Mesothelial cell of epicardium (in vitro differentiated cells): ENCODE measurements around the gene BDH2. TPM values are rescaled to one million over a fixed set of nuclear protein-coding genes. Genes with fewer than 3 reads are reported as not detected.

Experiments used
- DNase-seq, 2 experiments: peaks; one replicate each; pipeline ENCODE4 v3.0.0; 2021; ENCODE audit warnings: low spot score in 2 of 2; ENCODE audit not compliant: unreplicated experiment in 2 of 2
- H3K27ac Mint-ChIP-seq: 2 replicates; pipeline ENCODE4 v1.8.0; 2021; ENCODE audit warnings: mixed read lengths
- H3K27me3 Mint-ChIP-seq: 2 replicates; pipeline ENCODE4 v1.8.0; 2021; ENCODE audit warnings: low read depth, mixed read lengths
- H3K36me3 Mint-ChIP-seq: 2 replicates; pipeline ENCODE4 v1.8.0; 2021; ENCODE audit warnings: mixed read lengths
- H3K4me1 Mint-ChIP-seq: 2 replicates; pipeline ENCODE4 v1.8.0; 2021; ENCODE audit warnings: mixed read lengths
- H3K4me3 Mint-ChIP-seq: 2 replicates; pipeline ENCODE4 v1.8.0; 2021; ENCODE audit warnings: mild to moderate bottlenecking, moderate library complexity, mixed read lengths
- H3K9me3 Mint-ChIP-seq: 2 replicates; pipeline ENCODE4 v1.8.0; 2021; ENCODE audit warnings: mixed read lengths
- total RNA-seq: library from RNA; stranded (reverse); gene quantifications from 3 replicates; pipeline ENCODE4 v1.2.1, GENCODE V29; 2021
- TF ChIP-seq, protein P1 (sequence below): fragments of 200-600 bp; sonication (generic); IDR thresholded peaks from one replicate; pipeline ENCODE4 v1.5.0; 2021; ENCODE audit warnings: antibody characterized with exemption; ENCODE audit not compliant: unreplicated experiment

Gene BDH2
- total RNA-seq, 1 donor from 2014 or later, result 102 TPM

DNA sequence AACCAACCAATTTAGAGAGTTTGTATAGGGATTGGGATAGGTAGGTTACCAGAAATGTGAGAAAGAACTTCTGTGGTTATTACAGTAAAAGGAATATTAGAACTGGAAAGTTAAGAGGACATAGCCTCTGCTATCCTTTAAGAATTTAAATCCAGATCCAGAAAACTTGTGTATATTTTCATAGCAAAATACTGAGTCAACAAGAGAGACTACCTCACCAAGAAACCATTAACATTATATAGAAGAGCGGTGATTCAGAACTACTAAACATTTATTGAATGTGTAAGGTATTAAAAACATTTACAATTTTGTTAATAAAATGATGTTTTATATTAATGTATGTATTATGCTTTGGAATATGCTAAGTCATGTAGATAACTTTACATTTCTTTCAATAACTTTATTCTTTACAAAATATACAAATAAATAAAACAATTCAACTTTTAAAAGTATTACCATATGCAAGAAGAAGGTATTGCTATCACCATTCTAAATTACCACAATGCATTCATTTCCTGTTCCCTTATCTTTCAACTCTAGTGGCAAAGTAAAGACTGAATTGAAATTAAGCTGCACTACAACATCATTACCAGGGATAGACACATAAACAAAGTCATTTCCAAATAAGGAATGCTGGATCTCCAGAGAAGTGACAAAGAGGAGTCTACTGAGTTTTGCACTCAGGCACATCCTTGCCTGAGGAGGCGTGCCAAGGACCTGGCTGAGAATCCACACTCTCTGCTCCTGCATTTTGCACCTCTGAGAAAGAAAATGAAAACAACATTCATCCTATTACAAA, 6.1 kb upstream of the BDH2 start:
- no peak overlapping the region for H3K27ac Mint-ChIP-seq
- no peak for DNase-seq

DNA sequence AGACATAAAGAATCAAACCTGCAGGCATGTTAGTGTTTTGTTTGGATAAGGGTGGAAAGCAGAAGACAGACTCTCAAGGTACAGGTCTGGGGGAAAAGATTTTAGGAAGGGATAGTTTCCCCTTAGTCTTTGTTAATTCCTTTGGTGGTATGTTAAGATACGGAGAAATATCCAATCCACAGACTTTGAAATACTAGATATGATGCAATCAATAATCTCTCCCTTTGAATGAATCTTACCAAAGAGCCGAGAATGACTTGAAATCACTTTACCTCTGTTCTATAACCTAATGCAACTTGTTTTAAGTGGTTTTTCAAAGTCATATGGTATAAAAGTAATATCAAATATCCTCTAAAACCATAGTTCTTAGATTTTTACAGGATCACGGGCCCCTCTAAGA, 5.3 kb upstream of the BDH2 start:
- TF ChIP-seq, protein P1, sequence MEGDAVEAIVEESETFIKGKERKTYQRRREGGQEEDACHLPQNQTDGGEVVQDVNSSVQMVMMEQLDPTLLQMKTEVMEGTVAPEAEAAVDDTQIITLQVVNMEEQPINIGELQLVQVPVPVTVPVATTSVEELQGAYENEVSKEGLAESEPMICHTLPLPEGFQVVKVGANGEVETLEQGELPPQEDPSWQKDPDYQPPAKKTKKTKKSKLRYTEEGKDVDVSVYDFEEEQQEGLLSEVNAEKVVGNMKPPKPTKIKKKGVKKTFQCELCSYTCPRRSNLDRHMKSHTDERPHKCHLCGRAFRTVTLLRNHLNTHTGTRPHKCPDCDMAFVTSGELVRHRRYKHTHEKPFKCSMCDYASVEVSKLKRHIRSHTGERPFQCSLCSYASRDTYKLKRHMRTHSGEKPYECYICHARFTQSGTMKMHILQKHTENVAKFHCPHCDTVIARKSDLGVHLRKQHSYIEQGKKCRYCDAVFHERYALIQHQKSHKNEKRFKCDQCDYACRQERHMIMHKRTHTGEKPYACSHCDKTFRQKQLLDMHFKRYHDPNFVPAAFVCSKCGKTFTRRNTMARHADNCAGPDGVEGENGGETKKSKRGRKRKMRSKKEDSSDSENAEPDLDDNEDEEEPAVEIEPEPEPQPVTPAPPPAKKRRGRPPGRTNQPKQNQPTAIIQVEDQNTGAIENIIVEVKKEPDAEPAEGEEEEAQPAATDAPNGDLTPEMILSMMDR, result no peak
- no peak overlapping the region for H3K4me3 Mint-ChIP-seq
- H3K27ac Mint-ChIP-seq, result no peak overlapping the region

More for the DNA sequence above, 6.1 kb upstream of the BDH2 start:
- TF ChIP-seq, protein P1, result no peak
- Mint-ChIP-seq H3K36me3 (peaks cover 11% of the 10 kb centered on the region), H3K4me3 (no peak overlapping the region), H3K27me3 (no peaks in the 10 kb centered on the region), H3K9me3 (no peaks in the 10 kb centered on the region), H3K4me1 (peaks cover under 1% of the 10 kb centered on the region)

DNA sequence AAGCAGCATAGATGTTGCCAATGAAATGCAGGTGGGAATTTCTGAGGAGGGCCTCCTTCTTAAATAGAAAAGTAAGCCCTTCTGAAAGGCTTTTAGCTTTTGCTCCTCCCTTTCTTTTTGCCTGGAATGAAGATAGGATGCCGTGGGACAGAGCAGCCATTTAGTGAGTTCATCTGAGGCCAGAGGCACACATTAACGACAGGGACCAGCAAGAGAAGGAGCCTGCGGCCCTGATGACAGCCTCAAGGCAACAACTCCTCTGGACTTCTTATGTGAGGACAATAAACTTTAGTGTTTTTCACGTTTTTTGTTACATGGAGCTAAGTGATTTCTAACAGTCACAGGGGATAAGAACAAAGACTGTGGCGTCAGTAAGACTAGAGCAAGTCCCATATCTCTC, 1.1 kb upstream of the BDH2 start:
- no peak for DNase-seq
- Mint-ChIP-seq H3K27ac (no peak overlapping the region), H3K36me3 (peaks cover 4% of the 10 kb centered on the region), H3K9me3 (no peaks in the 10 kb centered on the region), H3K4me1 (peaks cover 29% of the 10 kb centered on the region), H3K4me3 (no peak overlapping the region), H3K27me3 (no peaks in the 10 kb centered on the region)
- TF ChIP-seq, protein P1, result no peak

More for the DNA sequence above, 5.3 kb upstream of the BDH2 start:
- no peaks in the 10 kb centered on the region for H3K27me3 Mint-ChIP-seq
- H3K9me3 Mint-ChIP-seq, result no peaks in the 10 kb centered on the region
- DNase-seq, result no peak
- peaks cover 2% of the 10 kb centered on the region for H3K4me1 Mint-ChIP-seq
- H3K36me3 Mint-ChIP-seq, result peaks cover 11% of the 10 kb centered on the region

DNA sequence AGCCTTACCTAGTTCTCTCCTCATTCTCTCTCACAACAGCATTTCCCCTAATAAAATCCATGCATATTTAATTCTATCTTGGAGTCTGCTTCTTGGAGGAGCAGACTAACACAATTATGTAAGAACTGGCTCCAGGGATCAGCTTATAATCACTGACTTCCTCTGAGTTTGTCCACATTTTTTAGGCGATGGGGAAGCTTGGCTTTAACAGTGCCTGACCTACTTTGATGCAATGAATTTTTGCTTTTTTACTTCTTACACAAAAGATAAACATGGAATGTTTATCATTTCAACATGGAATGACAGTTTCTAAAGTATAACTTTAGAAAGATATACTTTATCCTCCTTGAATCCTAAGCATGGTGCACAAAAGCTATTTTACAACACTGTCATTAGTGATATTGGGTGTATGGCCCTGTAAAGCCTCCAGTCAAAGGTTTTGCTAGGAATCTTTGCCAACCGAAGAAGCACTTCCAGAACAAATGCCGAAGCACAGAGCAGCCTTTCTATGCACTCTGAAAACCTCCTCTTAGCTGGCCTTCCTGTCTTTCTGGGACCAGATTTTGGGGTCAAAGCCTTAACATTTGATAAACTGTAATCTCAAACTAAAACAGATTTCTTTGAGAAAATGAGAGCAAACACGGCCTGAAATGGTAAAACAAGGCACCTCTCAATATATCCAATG, 736 bp downstream of the BDH2 start:
- Mint-ChIP-seq H3K4me1 (peaks cover 29% of the 10 kb centered on the region), H3K4me3 (peak overlapping the region; percentile 83), H3K27ac (peak overlapping the region; percentile 90), H3K36me3 (peaks cover 4% of the 10 kb centered on the region), H3K27me3 (no peaks in the 10 kb centered on the region), H3K9me3 (no peaks in the 10 kb centered on the region)
- DNase-seq, result no peak
- TF ChIP-seq, protein P1, result no peak

DNA sequence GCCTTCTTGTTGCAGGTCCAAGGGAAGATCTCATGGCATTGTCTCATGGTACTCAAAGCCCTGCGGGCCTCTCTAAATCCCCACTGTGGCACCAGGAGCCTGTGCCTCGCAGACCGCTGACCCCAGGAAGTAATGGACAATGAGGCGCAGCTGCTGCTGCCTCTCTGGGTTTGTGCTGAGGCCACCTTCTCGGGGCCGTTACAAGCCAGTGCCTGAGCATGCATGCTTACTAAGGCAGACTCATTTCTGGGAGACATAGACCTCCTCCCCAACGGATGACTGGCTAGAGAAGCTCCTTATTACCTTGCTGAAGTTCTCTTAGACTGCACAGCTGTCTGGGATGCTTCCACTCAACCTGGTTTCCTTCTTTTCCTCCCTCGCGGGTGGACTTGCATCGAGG, 1.3 kb downstream of the BDH2 start:
- Mint-ChIP-seq H3K4me1 (peaks cover 29% of the 10 kb centered on the region), H3K27ac (peak overlapping the region; percentile 90), H3K27me3 (no peaks in the 10 kb centered on the region), H3K4me3 (peak overlapping the region; percentile 83), H3K9me3 (no peaks in the 10 kb centered on the region), H3K36me3 (peaks cover 4% of the 10 kb centered on the region)
- TF ChIP-seq, protein P1, result no peak
- no peak for DNase-seq
